Lung (tissue), 12 donors: ENCODE measurements around the gene DISC1. TPM values are rescaled to one million over a fixed set of nuclear protein-coding genes. Genes with fewer than 3 reads are reported as not detected.
"Not testable (repeated sequence)": the region's sequence is repeated elsewhere in the genome, so short reads cannot be mapped to it uniquely, and the experiment has no call there.

ENCODE experiments used
- ATAC-seq: fragments of 200-7000 bp; cut with Tn5 transposase; one replicate; pipeline ENCODE4 v1.9.1; 2020; ENCODE audit warnings: moderate number of reproducible peaks; ENCODE audit not compliant: insufficient read depth, low FRiP score
- DNase-seq, 3 donors: peaks; one replicate each; pipeline ENCODE4 v3.0.0-alpha.2; 2013 to 2017
- H3K27ac ChIP-seq, 2 donors: one replicate each; pipeline ENCODE4 v1.5.1; 2013; ENCODE audit warnings: mild to moderate bottlenecking in 2 of 2, moderate library complexity in 2 of 2, control low read depth in 1 of 2, inconsistent platforms in 1 of 2, low read depth in 1 of 2, low read length in 1 of 2
- H3K27me3 ChIP-seq, 3 donors: one replicate each; pipeline ENCODE4 v1.5.1; 2013; ENCODE audit warnings: low read length in 2 of 3; ENCODE audit not compliant: control insufficient read depth in 3 of 3, insufficient read depth in 3 of 3
- H3K36me3 ChIP-seq, 4 donors: one replicate each; pipeline ENCODE4 v1.5.1; 2013; ENCODE audit warnings: low read length in 4 of 4, mild to moderate bottlenecking in 1 of 4, moderate library complexity in 1 of 4; ENCODE audit not compliant: control insufficient read depth in 4 of 4, insufficient read depth in 4 of 4
- H3K4me1 ChIP-seq, 5 donors: one replicate each; pipeline ENCODE4 v1.5.1; 2013; ENCODE audit warnings: low read length in 5 of 5, mild to moderate bottlenecking in 2 of 5, moderate library complexity in 1 of 5; ENCODE audit not compliant: control insufficient read depth in 5 of 5, insufficient read depth in 5 of 5
- H3K4me3 ChIP-seq: one replicate; pipeline ENCODE4 v1.5.1; 2013; ENCODE audit warnings: mild to moderate bottlenecking, control low read depth, moderate library complexity
- H3K9ac ChIP-seq, 2 donors: one replicate each; pipeline ENCODE4 v1.5.1; 2013; ENCODE audit warnings: low read length in 2 of 2, control low read depth in 1 of 2; ENCODE audit not compliant: insufficient read depth in 1 of 2
- H3K9me3 ChIP-seq, 4 donors: one replicate each; pipeline ENCODE4 v1.5.1; 2013; ENCODE audit warnings: low read length in 3 of 4, mild to moderate bottlenecking in 1 of 4, moderate library complexity in 1 of 4; ENCODE audit not compliant: control insufficient read depth in 4 of 4, insufficient read depth in 3 of 4
- CTCF ChIP-seq: IDR thresholded peaks from 2 replicates; pipeline ENCODE4 v1.5.1; 2012; ENCODE audit warnings: mild to moderate bottlenecking; ENCODE audit errors: control extremely low read depth, extremely low read depth
- WGBS, 2 donors: extraction: QIAGEN DNeasy Blood & Tissue Kit; methylation state at CpG; one replicate each; pipeline ENCODE4 v1.1.7; 2013; 5-methylcytosine and 5-hydroxymethylcytosine counted together
- polyA plus RNA-seq, 2 donors: library from polyadenylated mRNA; stranded (reverse); fragments of 200-250 nt; gene quantifications; one replicate each; pipeline ENCODE4 v1.2.1, GENCODE V29; 2013
- total RNA-seq, 2 donors: library from RNA; depleted of rRNA in 1 of 2; stranded (reverse); fragments of >200 nt in 1 of 2; gene quantifications; one replicate each; pipeline ENCODE4 v1.2.1, GENCODE V29; 2014 to 2021
- donor health status: control.
- donor health status: control.
- donor health status: Bipolar disorder and iron deficiency.
- donor health status: healthy.
- donor health status: DM: yes; HTN: yes; CAD: no.

DISC1 gene
- total and polyA plus RNA-seq, 4 donors = 0.98 to 32.9 (median 6.1) TPM

- Histone ChIP-seq H3K36me3 (no peaks in the 10 kb centered on the region), H3K4me3 (no peak overlapping the region), H3K27ac (no peak overlapping the region), H3K4me1 (peaks cover 0 to 9% (median 0%) of the 10 kb centered on the region in 5 donors), H3K27me3 (no peaks in the 10 kb centered on the region), H3K9me3 (no peaks in the 10 kb centered on the region), H3K9ac (no peak overlapping the region)
- TF ChIP-seq CTCF = no peak
- ATAC-seq (no peak), DNase-seq (no peak)
These were observed 42.2 kb downstream of the DISC1 start for GRCh38 chr1:231668826-231669225.

- not testable (repeated sequence) for H3K4me1 ChIP-seq, H3K27me3 ChIP-seq, H3K9ac ChIP-seq, H3K9me3 ChIP-seq, H3K36me3 ChIP-seq, H3K4me3 ChIP-seq, ATAC-seq, H3K27ac ChIP-seq, DNase-seq
- 88 to 93% methylated on average over 4 of the region's 4 CpGs for WGBS, 2 donors
These were observed 43.5 kb downstream of the DISC1 start for GRCh38 chr1:231669864-231670621.

- H3K27me3 ChIP-seq = no peaks in the 10 kb centered on the region
- H3K4me1 ChIP-seq = peaks cover 0 to 5% (median 0%) of the 10 kb centered on the region in 5 donors
- ATAC-seq (no peak), DNase-seq (no peak)
- no peaks in the 10 kb centered on the region for H3K36me3 ChIP-seq
- H3K27ac ChIP-seq = no peak overlapping the region
- H3K9me3 ChIP-seq = no peaks in the 10 kb centered on the region
- WGBS, 2 donors = 97 to 98% methylated on average over 1 of the region's 1 CpG
- H3K9ac ChIP-seq = no peak overlapping the region
- H3K4me3 ChIP-seq = no peak overlapping the region
- TF ChIP-seq CTCF = no peak
These were observed 44.2 kb downstream of the DISC1 start for GRCh38 chr1:231670755-231671154.

- Histone ChIP-seq H3K9ac (no peak overlapping the region), H3K36me3 (no peaks in the 10 kb centered on the region), H3K4me1 (peaks cover 3 to 8% (median 3%) of the 10 kb centered on the region in 5 donors), H3K27me3 (no peaks in the 10 kb centered on the region), H3K9me3 (peaks cover 0 to 1% (median 0%) of the 10 kb centered on the region in 4 donors), H3K4me3 (no peak overlapping the region), H3K27ac (no peak overlapping the region)
- WGBS, 2 donors = 81 to 92% methylated on average over 6 of the region's 6 CpGs
- DNase-seq (no peak), ATAC-seq (no peak)
- TF ChIP-seq CTCF = no peak
These were observed 48.0 kb downstream of the DISC1 start for GRCh38 chr1:231674575-231674974.
